ENCODE measurements around the gene ESRRG. TPM values are rescaled to one million over a fixed set of nuclear protein-coding genes. Genes with fewer than 3 reads are reported as not detected.

Gene ESRRG
- total and polyA plus RNA-seq, 2 of the 8 experiments (the other 6 are each of a cell fraction or from before 2014, with no cell fraction given) = 0.59 to 1.4 TPM

- H3K23me2 ChIP-seq (ENCODE audit: low read depth, low read length) = peaks cover 2% of the 10 kb centered on the region; the same call in 1 of the 2 replicates
- H3K4me2 ChIP-seq (ENCODE audit: insufficient read depth in 1 of 2, low read depth in 2 of 2, low read length in 2 of 2) = peak overlapping the region; percentile 36 to 51
- H4K5ac ChIP-seq (ENCODE audit: insufficient read length, low read depth, low read length) = no peak overlapping the region
- peak overlapping the region in 1 of 4 experiments; percentile 33; a peak in 1 of 8 replicates for H3K4me3 ChIP-seq (ENCODE audit: extremely low read depth in 1 of 4, insufficient read depth in 2 of 4, low read depth in 3 of 4, low read length in 4 of 4)
- H3K4me1 ChIP-seq (replicated peaks in 1 of 4; ENCODE audit: control insufficient read depth in 3 of 4, insufficient read depth in 4 of 4, low read length in 3 of 4) = peaks cover 0 to 11% (median 9%) of the 10 kb centered on the region in 4 experiments; a peak in 6 of 7 replicates
- peak overlapping the region; percentile 17; the same call in 1 of the 2 replicates for H3K18ac ChIP-seq (ENCODE audit: extremely low read depth, low read length)
- no peaks in the 10 kb centered on the region for H3K36me3 ChIP-seq (ENCODE audit: control insufficient read depth in 2 of 4, insufficient read depth in 4 of 4, low read length in 3 of 4)
- DNase-seq (ENCODE audit: low read depth in 1 of 2, low spot score in 2 of 2) = no peak
- H2BK20ac ChIP-seq (ENCODE audit: low read length) = no peak overlapping the region
- no peak overlapping the region for H4K91ac ChIP-seq (replicated peaks; ENCODE audit: insufficient read length, low read length)
- H2AK5ac ChIP-seq (ENCODE audit: low read depth, low read length) = no peak overlapping the region
- H3K9me3 ChIP-seq (ENCODE audit: insufficient read depth in 2 of 2, low read depth in 1 of 2, low read length in 1 of 2) = no peaks in the 10 kb centered on the region
- no peak overlapping the region for H3K23ac ChIP-seq (ENCODE audit: insufficient read length)
- no peak overlapping the region for H4K8ac ChIP-seq (ENCODE audit: extremely low read depth, insufficient read depth, low read length)
- no peak overlapping the region for H3K27ac ChIP-seq (ENCODE audit: low read depth, low read length)
- no peak overlapping the region for H2BK120ac ChIP-seq (replicated peaks; ENCODE audit: low read depth, low read length)
- no peak overlapping the region for H3K14ac ChIP-seq (ENCODE audit: insufficient read length)
- H4K20me1 ChIP-seq (replicated peaks in 1 of 2; ENCODE audit: control insufficient read depth in 1 of 2, insufficient read depth in 2 of 2, low read length in 2 of 2) = no peaks in the 10 kb centered on the region
- CTCF ChIA-PET (ENCODE audit: partially characterized antibody) = interaction anchor here (0.8 kb wide), 1 partner anchor 54 kb away, joined by 3 read pairs; no protein-coding TSS in a partner anchor
- no peak overlapping the region for H3K56ac ChIP-seq (replicated peaks; ENCODE audit: insufficient read length, low read depth, low read length)
- no peak overlapping the region for H2BK5ac ChIP-seq (ENCODE audit: low read depth, low read length)
- POLR2A ChIA-PET (ENCODE audit: partially characterized antibody) = interaction anchor here (1.1 kb wide), 1 partner anchor 13 kb away, joined by 3 read pairs; no protein-coding TSS in a partner anchor
- no peak overlapping the region for H2BK15ac ChIP-seq (ENCODE audit: low read length)
- peak overlapping the region; percentile 85 for H2AFZ ChIP-seq (ENCODE audit: low read length)
- no peak overlapping the region for H3K4ac ChIP-seq (replicated peaks; ENCODE audit: insufficient read length, low read depth, low read length)
- TF ChIP-seq ASH2L (IDR thresholded peaks at IDR 0.05; ENCODE audit: low read length) = peak; percentile 38
- TF ChIP-seq HDAC2 (IDR thresholded peaks at IDR 0.05; ENCODE audit: borderline replicate concordance in 1 of 2, low read depth in 2 of 2, low read length in 2 of 2) = 0 out of 4 replicates have a peak, but pooled peaks of 1 of the 2 experiments have one; percentile 12
- 0 out of 2 replicates have a peak, but pooled peaks have one; percentile 9 for TF ChIP-seq YY1 (IDR thresholded peaks at IDR 0.05; ENCODE audit: low read depth, low read length)
- TF ChIP-seq TAF7 (optimal IDR thresholded peaks at IDR 0.05; ENCODE audit: borderline replicate concordance, low read depth, low read length) = no peak
- TF ChIP-seq, protein P1, sequence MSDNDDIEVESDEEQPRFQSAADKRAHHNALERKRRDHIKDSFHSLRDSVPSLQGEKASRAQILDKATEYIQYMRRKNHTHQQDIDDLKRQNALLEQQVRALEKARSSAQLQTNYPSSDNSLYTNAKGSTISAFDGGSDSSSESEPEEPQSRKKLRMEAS (IDR thresholded peaks at IDR 0.05) = peak; percentile 40
- TF ChIP-seq CTBP2 (IDR thresholded peaks at IDR 0.05; ENCODE audit: borderline replicate concordance, insufficient read depth, insufficient read length, low read length) = no peak
- peak; percentile 55; the same call in 1 of the 2 replicates for TF ChIP-seq JUND (IDR thresholded peaks at IDR 0.05; ENCODE audit: low read length)
- no peaks in the 10 kb centered on the region for H3K79me2 ChIP-seq (ENCODE audit: control insufficient read depth in 1 of 2, insufficient read depth in 2 of 2, low read length in 2 of 2)
- peak overlapping the region; percentile 12; the same call in 1 of the 2 replicates for H2BK12ac ChIP-seq (ENCODE audit: low read depth, low read length)
- H3K79me1 ChIP-seq (ENCODE audit: low read depth, low read length) = no peaks in the 10 kb centered on the region
- FAIRE-seq = peak; percentile 85
- no peak overlapping the region for H3K9ac ChIP-seq (replicated peaks in 1 of 4; ENCODE audit: extremely low read depth in 1 of 4, low read depth in 3 of 4, low read length in 3 of 4)
- H3K27me3 ChIP-seq (replicated peaks in 1 of 4; ENCODE audit: control insufficient read depth in 3 of 4, extremely low read depth in 1 of 4, insufficient read depth in 3 of 4, low read length in 3 of 4) = no peaks in the 10 kb centered on the region
- 34% methylated on average over 14 of the region's 14 CpGs; no CpG with 5 or more reads in 1 of the 2 experiments for WGBS, 2 experiments (ENCODE audit: extremely low coverage in 1 of 2, insufficient coverage in 1 of 2, insufficient read length in 1 of 2, insufficient replicate concordance in 2 of 2, low coverage in 1 of 2, low lambda C conversion rate in 2 of 2, missing lambda C conversion rate in 1 of 2)
These were observed 36.1 kb downstream of the ESRRG start for GRCh38 chr1:216686860-216687766.

All from H1 (cell line).